HCT116 (cell line): ENCODE measurements around the gene TLL2. TPM values are rescaled to one million over a fixed set of nuclear protein-coding genes. Genes with fewer than 3 reads are reported as not detected.

Experiments used
- ATAC-seq: fragments of 200-7000 bp; cut with Tn5 transposase; 2 replicates; pipeline ENCODE4 v1.9.1; 2020; ENCODE audit warnings: mild to moderate bottlenecking, moderate library complexity
- BruUV-seq: library from RNA; stranded (reverse); fragments of 400-500 nt; replicated peaks from 2 replicates; lab custom pipeline; 2021; lab: Mats Ljungman, UMichigan
- CTCF ChIA-PET: fragments of 300-600 bp; sonication (Branson Sonifier 250); formaldehyde crosslinking; loops from one replicate; lab custom pipeline; 2021; ENCODE audit warnings: antibody characterized with exemption; lab: Charles Lee
- POLR2A ChIA-PET: fragments of 300-600, 350-600 bp; sonication (Branson Sonifier 250); formaldehyde crosslinking; loops from one replicate; lab custom pipeline; 2021; ENCODE audit warnings: antibody characterized with exemption; lab: Charles Lee
- RAD21 ChIA-PET, 2 experiments: fragments of 300-600 bp; sonication (Branson Sonifier 250); formaldehyde crosslinking; loops; one replicate each; lab custom pipeline; 2023; ENCODE audit warnings: low total read pairs in 2 of 2; ENCODE audit not compliant: uncharacterized antibody in 2 of 2, unreplicated experiment in 2 of 2, low non-redundant PET in 1 of 2; lab: Charles Lee
- DNase-seq: peaks from one replicate; pipeline ENCODE4 v3.0.0-alpha.2; 2010; ENCODE audit warnings: low read depth, low spot score
- H2AFZ ChIP-seq: fragments of 200-600 bp; shearing (Covaris generic), sonication (generic); 2 replicates; pipeline ENCODE4 v1.6.1; 2017; ENCODE audit warnings: low read depth, mixed run types, mixed read lengths, antibody characterized with exemption, low read length; ENCODE audit not compliant: poor library complexity, severe bottlenecking
- H3K27ac ChIP-seq: 2 replicates; pipeline ENCODE4 v1.5.1; 2012; ENCODE audit warnings: low read depth, low read length
- H3K27me3 ChIP-seq: fragments of 200-600 bp; sonication (generic); 2 replicates; pipeline ENCODE4 v1.6.1; 2016; ENCODE audit warnings: mixed run types, low read length, mixed read lengths; ENCODE audit not compliant: insufficient read depth
- H3K36me3 ChIP-seq, 2 experiments: fragments of 200-500 bp in 1 of 2; fragments of 200-600 bp in 1 of 2; sonication (Bioruptor generic) in 1 of 2; sonication (generic) in 1 of 2; 2 replicates each; pipeline versions ENCODE4 v1.5.1 to v1.6.1; 2014 to 2016; ENCODE audit warnings: low read length in 2 of 2, inconsistent platforms in 1 of 2, mixed read lengths in 1 of 2, mixed run types in 1 of 2; ENCODE audit not compliant: insufficient read depth in 2 of 2, control insufficient read depth in 1 of 2
- H3K4me1 ChIP-seq, 2 experiments: fragments of 200-600 bp in 1 of 2; sonication (generic) in 1 of 2; 2 replicates each; pipeline versions ENCODE4 v1.5.1 to v1.6.1; 2012 to 2017; ENCODE audit warnings: low read length in 2 of 2, inconsistent platforms in 1 of 2, mild to moderate bottlenecking in 1 of 2, mixed read lengths in 1 of 2, mixed run types in 1 of 2, moderate library complexity in 1 of 2; ENCODE audit not compliant: insufficient read depth in 2 of 2, control insufficient read depth in 1 of 2
- H3K4me2 ChIP-seq: fragments of 200-600 bp; sonication (generic); 2 replicates; pipeline ENCODE4 v1.6.1; 2017; ENCODE audit warnings: mixed run types, low read length, mixed read lengths
- H3K4me3 ChIP-seq, 2 experiments: fragments of 200-600 bp in 1 of 2; sonication (generic) in 1 of 2; replicated peaks in 1 of 2; 2 replicates each; pipeline ENCODE4 v1.5.1; 2011 to 2016; ENCODE audit warnings: low read length in 2 of 2, control low read depth in 1 of 2, low read depth in 1 of 2, mild to moderate bottlenecking in 1 of 2, mixed read lengths in 1 of 2, mixed run types in 1 of 2
- H3K79me2 ChIP-seq: fragments of 200-600 bp; sonication (generic); 2 replicates; pipeline ENCODE4 v1.6.1; 2017; ENCODE audit warnings: mild to moderate bottlenecking, mixed run types, low read length, moderate library complexity, mixed read lengths; ENCODE audit not compliant: insufficient read depth
- H3K9ac ChIP-seq: fragments of 200-600 bp; sonication (generic); 2 replicates; pipeline ENCODE4 v1.6.1; 2016; ENCODE audit warnings: low read length, mixed read lengths
- H3K9me2 ChIP-seq: fragments of 200-600 bp; sonication (generic), shearing (Covaris generic); 2 replicates; pipeline ENCODE4 v1.6.1; 2017; ENCODE audit warnings: mixed run types, mild to moderate bottlenecking, moderate library complexity; ENCODE audit not compliant: insufficient read depth
- H3K9me3 ChIP-seq, 2 experiments: fragments of 200-500 bp in 1 of 2; fragments of 200-600 bp in 1 of 2; sonication (Bioruptor generic) in 1 of 2; sonication (generic) in 1 of 2; 2 replicates each; pipeline ENCODE4 v1.6.1; 2014 to 2017; ENCODE audit warnings: low read length in 2 of 2, mixed read lengths in 2 of 2, inconsistent platforms in 1 of 2, low read depth in 1 of 2, mild to moderate bottlenecking in 1 of 2, mixed run types in 1 of 2, moderate library complexity in 1 of 2; ENCODE audit not compliant: control insufficient read depth in 1 of 2, insufficient read depth in 1 of 2
- H4K20me1 ChIP-seq: fragments of 200-600 bp; sonication (generic), shearing (Covaris generic); 2 replicates; pipeline ENCODE4 v1.6.1; 2017; ENCODE audit warnings: mixed run types, mild to moderate bottlenecking, moderate library complexity; ENCODE audit not compliant: insufficient read depth
- CEBPB ChIP-seq: IDR thresholded peaks from 2 replicates; pipeline ENCODE4 v1.6.1; 2012; ENCODE audit warnings: low read depth
- EGR1 ChIP-seq: IDR thresholded peaks from 2 replicates; pipeline ENCODE4 v1.6.1; 2012; ENCODE audit warnings: low read depth
- EZH2 ChIP-seq: fragments of 200-600 bp; sonication (generic); IDR thresholded peaks from 2 replicates; pipeline ENCODE4 v1.6.1; 2017; ENCODE audit warnings: antibody characterized with exemption, mixed run types
- EZH2phosphoT487 ChIP-seq: fragments of 200-600 bp; IDR thresholded peaks from 2 replicates; pipeline ENCODE4 v1.6.1; 2018; ENCODE audit warnings: antibody characterized with exemption, borderline replicate concordance
- FOSL1 ChIP-seq: IDR thresholded peaks from 2 replicates; pipeline ENCODE4 v1.6.1; 2012; ENCODE audit warnings: low read depth
- JUND ChIP-seq: IDR thresholded peaks from 2 replicates; pipeline ENCODE4 v1.6.1; 2012
- POLR2A ChIP-seq: IDR thresholded peaks from 2 replicates; pipeline ENCODE4 v1.7.0; 2011; ENCODE audit warnings: borderline replicate concordance; ENCODE audit not compliant: insufficient read depth, insufficient read length; ENCODE audit errors: extremely low read depth
- RAD21 ChIP-seq: IDR thresholded peaks from 2 replicates; pipeline ENCODE4 v1.6.1; 2012; ENCODE audit warnings: low read depth, mild to moderate bottlenecking
- SP1 ChIP-seq: IDR thresholded peaks from 2 replicates; pipeline ENCODE4 v1.6.1; 2012; ENCODE audit warnings: low read depth
- SRF ChIP-seq: IDR thresholded peaks from 2 replicates; pipeline ENCODE4 v1.6.1; 2012; ENCODE audit warnings: low read depth
- ZFX ChIP-seq: fragments of 450-650 bp; IDR thresholded peaks from 2 replicates; pipeline ENCODE4 v1.6.1; 2017
- ZNF274 ChIP-seq: fragments of 200-500 bp; sonication (Bioruptor generic); IDR thresholded peaks from 2 replicates; pipeline ENCODE4 v1.6.1; 2014; ENCODE audit warnings: mild to moderate bottlenecking, low read depth, low read length, inconsistent platforms
- intact Hi-C: fragments of 100-400 bp; cut with micrococcal nuclease; formaldehyde crosslinking; loops from 2 replicates; pipeline ENCODE4 v1.10.0; 2022
- total RNA-seq: library from RNA; stranded (reverse); gene quantifications from one replicate; pipeline ENCODE4 v1.2.1, GENCODE V29; 2021; ENCODE audit not compliant: unreplicated experiment
- TF ChIP-seq, protein P1 (sequence below): IDR thresholded peaks from 2 replicates; pipeline ENCODE4 v1.6.1; 2011; ENCODE audit warnings: mild to moderate bottlenecking, low read length, moderate library complexity; ENCODE audit not compliant: insufficient replicate concordance; ENCODE audit errors: extremely low read depth

TLL2 gene
- total RNA-seq, 1 experiment from 2014 or later = 1.3 TPM

- Histone ChIP-seq H3K36me3 (no peaks in the 10 kb centered on the region), H3K9me2 (no peaks in the 10 kb centered on the region), H3K4me2 (no peak overlapping the region), H3K9ac (no peak overlapping the region), H3K27me3 (peaks cover 16% of the 10 kb centered on the region; the same call in 1 of the 2 replicates), H3K9me3 (no peaks in the 10 kb centered on the region), H4K20me1 (no peaks in the 10 kb centered on the region), H3K79me2 (no peaks in the 10 kb centered on the region), H3K4me3 (no peak overlapping the region), H2AFZ (no peak overlapping the region), H3K4me1 (no peaks in the 10 kb centered on the region), H3K27ac (no peak overlapping the region)
- intact Hi-C loops = no loop called here
- BruUV-seq = no TSS peak
- ChIA-PET POLR2A (no interaction called here), RAD21 (no interaction called here), CTCF (no interaction called here)
- TF ChIP-seq EGR1 = no peak
- no peak for TF ChIP-seq RAD21
- TF ChIP-seq ZFX = no peak
- TF ChIP-seq FOSL1 = no peak
- TF ChIP-seq CEBPB = no peak
- no peak for TF ChIP-seq SRF
- TF ChIP-seq SP1 = no peak
- no peak for TF ChIP-seq EZH2
- TF ChIP-seq JUND = no peak
- TF ChIP-seq ZNF274 = no peak
- TF ChIP-seq EZH2phosphoT487 = no peak
- ATAC-seq (no peak), DNase-seq (no peak)
These were observed 97.1 kb downstream of the TLL2 start for GRCh38 chr10:96416643-96417042.

DNA sequence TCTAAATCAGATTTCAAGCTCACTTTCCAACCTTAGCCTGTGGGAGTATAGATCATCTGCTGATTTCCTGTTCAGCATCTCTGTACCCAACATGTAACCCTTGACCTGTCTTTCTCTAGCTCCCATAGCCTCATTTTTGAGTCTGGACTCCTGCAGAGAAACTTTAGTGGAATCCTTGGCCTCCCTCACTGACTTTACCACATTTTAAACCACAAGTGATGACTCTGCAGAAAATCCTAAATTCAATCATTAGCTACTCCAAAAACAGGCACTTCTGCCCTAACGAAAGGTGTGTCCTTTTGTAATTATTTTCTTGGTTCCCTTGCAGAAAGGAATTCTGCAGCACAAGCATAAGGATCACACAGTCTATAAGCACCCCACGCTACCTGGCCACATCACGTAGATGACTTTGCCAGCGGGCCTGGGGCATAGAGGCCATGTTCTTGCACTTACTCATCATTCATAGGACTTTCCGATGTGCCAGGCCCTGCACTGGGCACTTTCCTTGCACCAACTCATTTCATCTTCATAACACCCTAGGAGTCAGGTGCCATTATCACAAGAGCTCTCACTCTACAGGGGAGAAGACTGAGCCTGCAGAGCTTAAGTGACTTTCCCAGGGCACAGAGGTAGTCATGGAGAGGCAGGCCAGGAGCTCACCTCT, 97.7 kb downstream of the TLL2 start:
- H3K36me3 ChIP-seq = no peaks in the 10 kb centered on the region
- H3K27me3 ChIP-seq = peaks cover 22% of the 10 kb centered on the region; the same call in 1 of the 2 replicates
- H4K20me1 ChIP-seq = no peaks in the 10 kb centered on the region
- H3K4me3 ChIP-seq = no peak overlapping the region
- TF ChIP-seq POLR2A = no peak
- no peak for TF ChIP-seq EZH2
- TF ChIP-seq ZNF274 = no peak
- TF ChIP-seq, protein P1, sequence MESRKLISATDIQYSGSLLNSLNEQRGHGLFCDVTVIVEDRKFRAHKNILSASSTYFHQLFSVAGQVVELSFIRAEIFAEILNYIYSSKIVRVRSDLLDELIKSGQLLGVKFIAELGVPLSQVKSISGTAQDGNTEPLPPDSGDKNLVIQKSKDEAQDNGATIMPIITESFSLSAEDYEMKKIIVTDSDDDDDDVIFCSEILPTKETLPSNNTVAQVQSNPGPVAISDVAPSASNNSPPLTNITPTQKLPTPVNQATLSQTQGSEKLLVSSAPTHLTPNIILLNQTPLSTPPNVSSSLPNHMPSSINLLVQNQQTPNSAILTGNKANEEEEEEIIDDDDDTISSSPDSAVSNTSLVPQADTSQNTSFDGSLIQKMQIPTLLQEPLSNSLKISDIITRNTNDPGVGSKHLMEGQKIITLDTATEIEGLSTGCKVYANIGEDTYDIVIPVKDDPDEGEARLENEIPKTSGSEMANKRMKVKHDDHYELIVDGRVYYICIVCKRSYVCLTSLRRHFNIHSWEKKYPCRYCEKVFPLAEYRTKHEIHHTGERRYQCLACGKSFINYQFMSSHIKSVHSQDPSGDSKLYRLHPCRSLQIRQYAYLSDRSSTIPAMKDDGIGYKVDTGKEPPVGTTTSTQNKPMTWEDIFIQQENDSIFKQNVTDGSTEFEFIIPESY = no peak
- no peaks in the 10 kb centered on the region for H3K9me3 ChIP-seq
- RAD21 ChIA-PET = no interaction called here
- no peak overlapping the region for H3K4me2 ChIP-seq
- H3K9ac ChIP-seq = no peak overlapping the region
- H3K4me1 ChIP-seq = no peaks in the 10 kb centered on the region
- DNase-seq = no peak
- ATAC-seq = no peak
- H3K27ac ChIP-seq = no peak overlapping the region
- intact Hi-C loops = no loop called here
- POLR2A ChIA-PET = no interaction called here
- H3K9me2 ChIP-seq = no peaks in the 10 kb centered on the region
- H3K79me2 ChIP-seq = no peaks in the 10 kb centered on the region
- CTCF ChIA-PET = interaction anchor here (0.7 kb wide), 1 partner anchor 780 kb away, joined by 3 read pairs; no protein-coding TSS in a partner anchor
- no peak overlapping the region for H2AFZ ChIP-seq
- no TSS peak for BruUV-seq
